Activated CD4-positive, alpha-beta T cell treated with anti-CD3 and anti-CD28 coated beads for 36 hours (primary cell): Measurements from ENCODE around the gene LRTM1. TPM values are rescaled to one million over a fixed set of nuclear protein-coding genes. Genes with fewer than 3 reads are reported as not detected.

Source experiments
- ATAC-seq: fragments of 200-7000 bp; cut with Tn5 transposase; one replicate; pipeline ENCODE4 v1.10.0; 2021; ENCODE audit warnings: mild to moderate bottlenecking, moderate library complexity
- CTCF ChIA-PET: fragments of 350-600 bp; sonication (Branson Sonifier 250); formaldehyde crosslinking; loops from one replicate; lab custom pipeline; 2021; ENCODE audit warnings: antibody characterized with exemption; lab: Charles Lee
- POLR2A ChIA-PET: fragments of 350-600 bp; sonication (Branson Sonifier 250); formaldehyde crosslinking; loops from one replicate; lab custom pipeline; 2021; ENCODE audit warnings: antibody characterized with exemption, inconsistent platforms; lab: Charles Lee
- DNase-seq: peaks from one replicate; pipeline ENCODE4 v3.0.0-alpha.2; 2020
- H3K27ac Mint-ChIP-seq: one replicate; pipeline ENCODE4 v1.8.0; 2021; ENCODE audit warnings: mixed read lengths
- H3K27me3 Mint-ChIP-seq: one replicate; pipeline ENCODE4 v1.8.0; 2021; ENCODE audit warnings: mixed read lengths
- H3K36me3 Mint-ChIP-seq: one replicate; pipeline ENCODE4 v1.8.0; 2021; ENCODE audit warnings: low read depth, mixed read lengths
- H3K4me1 Mint-ChIP-seq: one replicate; pipeline ENCODE4 v1.8.0; 2021; ENCODE audit warnings: mixed read lengths
- H3K4me3 Mint-ChIP-seq: one replicate; pipeline ENCODE4 v1.8.0; 2021; ENCODE audit warnings: mild to moderate bottlenecking, moderate library complexity, mixed read lengths
- H3K9me3 Mint-ChIP-seq: one replicate; pipeline ENCODE4 v1.8.0; 2021; ENCODE audit warnings: low read depth, mixed read lengths
- intact Hi-C, 2 experiments: fragments of 100-400 bp; cut with DNase I in 1 of 2; cut with micrococcal nuclease in 1 of 2; formaldehyde crosslinking; loops; one replicate each; pipeline versions ENCODE4 v1.14.2 to v1.15.1; 2022 to 2024; cut with DNase I, micrococcal nuclease
- total RNA-seq, 2 experiments: library from RNA; stranded (reverse); gene quantifications; one replicate each; pipeline ENCODE4 v1.2.3, GENCODE V29; 2021

The LRTM1 gene
- total RNA-seq, 2 experiments from 2014 or later: not detected

- no peaks in the 10 kb centered on the region for H3K27me3 Mint-ChIP-seq
- intact Hi-C loops: no loop called here
- CTCF ChIA-PET: interaction anchor here (0.7 kb wide), 1 partner anchor 274 kb away, joined by 5 read pairs; no protein-coding TSS in a partner anchor
- ATAC-seq: no peak
- DNase-seq: no peak
- no peaks in the 10 kb centered on the region for H3K36me3 Mint-ChIP-seq
- POLR2A ChIA-PET: no interaction called here
- no peaks in the 10 kb centered on the region for H3K4me1 Mint-ChIP-seq
- H3K27ac Mint-ChIP-seq: no peak overlapping the region
- H3K9me3 Mint-ChIP-seq: no peaks in the 10 kb centered on the region
- no peak overlapping the region for H3K4me3 Mint-ChIP-seq
Measured at GRCh38 chr3:54889731-54890130, 38.1 kb downstream of the LRTM1 start.

GRCh38 chr3:54888873-54889272 is 39.0 kb downstream of the LRTM1 start:
- ChIA-PET POLR2A (no interaction called here), CTCF (no interaction called here)
- Mint-ChIP-seq H3K4me3 (no peak overlapping the region), H3K36me3 (no peaks in the 10 kb centered on the region), H3K9me3 (no peaks in the 10 kb centered on the region), H3K27me3 (no peaks in the 10 kb centered on the region), H3K4me1 (no peaks in the 10 kb centered on the region), H3K27ac (no peak overlapping the region)
- ATAC-seq (no peak), DNase-seq (no peak)
- intact Hi-C loops: no loop called here

DNA sequence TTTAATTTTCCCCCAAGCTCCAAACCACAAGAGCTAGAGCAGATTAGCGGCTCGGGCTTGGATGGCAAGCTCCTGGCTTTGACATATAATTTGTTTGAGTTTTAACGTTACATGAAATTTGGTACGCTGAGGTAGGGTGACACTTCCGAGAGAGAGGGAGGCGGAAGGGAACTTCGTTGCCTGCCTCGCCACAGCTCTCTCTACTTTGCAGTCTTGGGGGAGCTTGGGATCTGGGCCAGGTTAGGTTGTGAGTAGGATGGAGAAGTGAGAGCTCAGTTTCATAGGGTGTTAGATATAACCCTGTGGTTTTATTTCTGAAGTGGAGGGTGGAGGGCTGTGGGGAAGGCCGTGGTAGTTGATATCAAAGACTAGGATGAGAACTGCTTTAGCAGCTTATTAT is 39.7 kb downstream of the LRTM1 start:
- no peak overlapping the region for H3K27ac Mint-ChIP-seq
- no peak overlapping the region for H3K4me3 Mint-ChIP-seq
- no peaks in the 10 kb centered on the region for H3K9me3 Mint-ChIP-seq
- intact Hi-C loops: no loop called here
- POLR2A ChIA-PET: no interaction called here
- DNase-seq (no peak), ATAC-seq (no peak)
- H3K36me3 Mint-ChIP-seq: no peaks in the 10 kb centered on the region
- CTCF ChIA-PET: no interaction called here
- no peaks in the 10 kb centered on the region for H3K27me3 Mint-ChIP-seq
- no peaks in the 10 kb centered on the region for H3K4me1 Mint-ChIP-seq

DNA sequence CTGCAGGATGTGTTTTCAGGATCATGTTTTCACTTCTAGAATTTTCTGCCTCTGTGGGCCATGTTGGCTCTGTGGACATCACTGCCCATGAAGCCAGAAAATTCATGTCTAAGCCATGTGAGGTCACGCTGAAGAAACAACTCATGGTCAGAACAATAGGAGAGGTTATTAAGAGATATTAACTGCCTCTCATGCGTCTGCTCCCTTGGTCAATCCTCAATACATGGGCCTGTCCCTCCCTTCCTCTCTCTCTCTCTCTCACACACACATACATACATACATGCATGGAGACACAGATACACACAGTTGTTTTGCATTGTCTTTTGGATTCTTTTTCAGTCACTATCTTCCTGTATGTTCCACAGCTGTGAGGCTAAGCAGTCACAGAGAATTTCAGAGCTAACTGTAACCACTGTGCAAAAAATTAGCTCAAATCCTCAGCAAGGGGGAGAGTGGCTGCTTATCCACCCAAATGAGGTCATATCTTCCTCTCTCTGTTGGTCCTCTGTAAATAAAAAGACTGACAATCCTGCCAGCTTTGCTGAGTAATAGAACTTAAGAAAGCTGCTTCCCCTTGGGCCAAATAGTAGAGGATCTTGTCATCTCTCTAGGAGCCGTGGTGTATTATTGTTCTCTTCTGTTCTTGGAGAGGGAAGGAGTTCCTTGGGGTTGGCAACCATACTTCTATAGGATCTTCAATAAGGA is 45.6 kb downstream of the LRTM1 start:
- DNase-seq (no peak), ATAC-seq (no peak)
- Mint-ChIP-seq H3K4me3 (no peak overlapping the region), H3K27ac (no peak overlapping the region), H3K4me1 (no peaks in the 10 kb centered on the region), H3K9me3 (no peaks in the 10 kb centered on the region), H3K36me3 (no peaks in the 10 kb centered on the region), H3K27me3 (no peaks in the 10 kb centered on the region)
- POLR2A ChIA-PET: no interaction called here
- intact Hi-C loops: no loop called here
- CTCF ChIA-PET: no interaction called here

DNA sequence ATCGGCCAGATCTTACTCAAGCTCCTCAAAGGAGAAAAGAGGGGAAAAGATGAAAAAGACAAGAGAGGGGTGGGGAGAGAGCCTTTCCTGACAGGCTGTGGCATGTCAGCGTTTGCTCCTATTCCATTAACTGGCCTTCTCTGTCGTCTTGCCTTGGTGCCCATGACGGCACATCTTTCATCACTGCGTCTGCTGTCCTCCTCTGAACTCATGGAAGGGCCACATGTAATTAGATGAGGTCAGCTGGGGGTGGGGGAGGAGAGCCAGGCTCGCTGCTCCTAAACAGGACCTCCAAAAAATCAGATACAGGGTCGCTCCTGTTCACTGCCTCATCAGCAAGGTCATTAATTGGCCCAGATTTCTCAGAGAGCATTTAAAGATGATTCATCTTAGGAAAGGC is 49.7 kb downstream of the LRTM1 start:
- no peak for ATAC-seq
- Mint-ChIP-seq H3K27ac (no peak overlapping the region), H3K9me3 (no peaks in the 10 kb centered on the region), H3K4me1 (no peaks in the 10 kb centered on the region), H3K4me3 (no peak overlapping the region), H3K36me3 (no peaks in the 10 kb centered on the region), H3K27me3 (no peaks in the 10 kb centered on the region)
- CTCF ChIA-PET: interaction anchor here (0.6 kb wide), 3 partner anchors 360 to 1442 kb away, joined by 3 to 4 read pairs (median 3); no protein-coding TSS in a partner anchor
- POLR2A ChIA-PET: no interaction called here
- DNase-seq: no peak
- intact Hi-C loops: no loop called here

DNA sequence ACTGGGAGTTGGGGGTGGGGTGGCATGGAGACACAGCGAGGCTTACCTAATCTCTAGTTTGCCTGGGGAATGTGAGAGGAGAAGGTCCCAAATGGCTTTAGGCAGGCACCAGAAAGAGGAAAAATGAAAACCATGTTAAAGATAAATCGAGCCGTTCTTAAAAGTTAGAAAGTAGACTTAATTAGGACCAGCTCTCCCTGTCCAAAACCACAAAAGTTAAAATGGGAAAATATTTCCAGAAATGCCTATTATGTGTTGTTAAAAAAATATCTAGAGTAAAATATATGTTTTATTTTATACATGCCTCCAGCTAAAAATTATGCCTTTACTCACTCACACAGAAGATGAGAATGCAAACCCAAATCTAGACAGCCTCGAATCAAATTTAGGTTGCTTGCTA is 50.1 kb downstream of the LRTM1 start:
- POLR2A ChIA-PET: no interaction called here
- Mint-ChIP-seq H3K4me1 (no peaks in the 10 kb centered on the region), H3K27me3 (no peaks in the 10 kb centered on the region), H3K36me3 (no peaks in the 10 kb centered on the region), H3K4me3 (no peak overlapping the region), H3K9me3 (no peaks in the 10 kb centered on the region), H3K27ac (no peak overlapping the region)
- CTCF ChIA-PET: interaction anchor here (0.6 kb wide), 3 partner anchors 361 to 1443 kb away, joined by 3 to 4 read pairs (median 3); no protein-coding TSS in a partner anchor
- intact Hi-C loops: no loop called here
- no peak for DNase-seq
- ATAC-seq: no peak

DNA sequence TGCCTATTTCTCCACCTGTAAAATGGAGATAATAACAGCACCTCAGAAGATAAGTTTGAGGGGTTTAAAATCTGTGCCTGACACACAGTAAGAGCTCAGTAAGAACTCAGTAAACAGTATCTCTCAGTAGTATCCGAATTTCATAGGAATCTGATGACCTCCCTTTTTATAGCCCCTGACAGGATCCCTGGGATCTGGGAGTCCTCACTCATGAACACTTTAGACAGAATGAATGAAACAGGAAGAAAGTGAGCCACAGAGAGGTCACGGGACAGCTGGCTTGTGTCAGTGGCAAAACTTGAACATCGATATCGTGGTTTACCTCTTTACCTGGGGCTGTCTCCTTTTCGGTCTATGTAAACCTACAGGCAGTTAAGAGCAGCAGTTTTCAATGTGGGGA is 51.2 kb downstream of the LRTM1 start:
- H3K4me3 Mint-ChIP-seq: no peak overlapping the region
- no peak for ATAC-seq
- H3K27ac Mint-ChIP-seq: no peak overlapping the region
- no peaks in the 10 kb centered on the region for H3K9me3 Mint-ChIP-seq
- H3K4me1 Mint-ChIP-seq: no peaks in the 10 kb centered on the region
- no peaks in the 10 kb centered on the region for H3K36me3 Mint-ChIP-seq
- CTCF ChIA-PET: no interaction called here
- H3K27me3 Mint-ChIP-seq: no peaks in the 10 kb centered on the region
- intact Hi-C loops: no loop called here
- POLR2A ChIA-PET: no interaction called here
- no peak for DNase-seq

DNA sequence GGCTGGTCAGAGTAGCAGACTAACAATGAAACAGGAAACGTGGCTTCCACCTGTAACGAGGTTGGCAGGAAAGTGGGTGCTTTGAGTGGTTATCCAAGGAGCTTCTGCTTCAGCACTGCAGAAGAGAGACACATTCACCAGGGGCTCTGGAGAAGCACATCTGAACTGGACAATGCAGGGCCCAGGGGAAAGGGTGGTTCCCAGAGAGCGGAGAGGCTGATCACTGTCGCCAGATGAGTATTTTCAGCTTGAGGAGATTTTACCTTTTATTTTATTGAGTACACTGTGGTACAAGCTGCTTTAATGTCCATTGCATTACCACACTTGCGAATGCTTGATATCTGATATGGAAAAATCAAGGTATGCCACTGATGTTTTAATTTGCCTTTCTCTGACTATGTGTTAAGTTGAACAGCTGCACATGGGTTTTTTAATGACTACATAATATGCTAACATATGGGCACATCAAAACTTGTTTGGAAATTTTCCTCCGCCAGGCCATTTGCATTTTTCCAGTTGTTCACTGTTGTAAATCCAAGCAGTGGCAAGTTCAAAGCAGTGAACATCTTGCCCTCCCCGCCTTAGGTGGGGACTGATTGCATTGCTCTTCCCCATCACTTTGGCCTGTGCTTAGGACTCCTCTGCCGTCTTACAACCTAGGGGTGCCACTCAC is 52.1 kb downstream of the LRTM1 start:
- POLR2A ChIA-PET: no interaction called here
- H3K9me3 Mint-ChIP-seq: no peaks in the 10 kb centered on the region
- H3K4me3 Mint-ChIP-seq: no peak overlapping the region
- ATAC-seq: no peak
- H3K4me1 Mint-ChIP-seq: no peaks in the 10 kb centered on the region
- no peaks in the 10 kb centered on the region for H3K27me3 Mint-ChIP-seq
- H3K27ac Mint-ChIP-seq: no peak overlapping the region
- CTCF ChIA-PET: no interaction called here
- H3K36me3 Mint-ChIP-seq: no peaks in the 10 kb centered on the region
- DNase-seq: no peak
- intact Hi-C loops: no loop called here

DNA sequence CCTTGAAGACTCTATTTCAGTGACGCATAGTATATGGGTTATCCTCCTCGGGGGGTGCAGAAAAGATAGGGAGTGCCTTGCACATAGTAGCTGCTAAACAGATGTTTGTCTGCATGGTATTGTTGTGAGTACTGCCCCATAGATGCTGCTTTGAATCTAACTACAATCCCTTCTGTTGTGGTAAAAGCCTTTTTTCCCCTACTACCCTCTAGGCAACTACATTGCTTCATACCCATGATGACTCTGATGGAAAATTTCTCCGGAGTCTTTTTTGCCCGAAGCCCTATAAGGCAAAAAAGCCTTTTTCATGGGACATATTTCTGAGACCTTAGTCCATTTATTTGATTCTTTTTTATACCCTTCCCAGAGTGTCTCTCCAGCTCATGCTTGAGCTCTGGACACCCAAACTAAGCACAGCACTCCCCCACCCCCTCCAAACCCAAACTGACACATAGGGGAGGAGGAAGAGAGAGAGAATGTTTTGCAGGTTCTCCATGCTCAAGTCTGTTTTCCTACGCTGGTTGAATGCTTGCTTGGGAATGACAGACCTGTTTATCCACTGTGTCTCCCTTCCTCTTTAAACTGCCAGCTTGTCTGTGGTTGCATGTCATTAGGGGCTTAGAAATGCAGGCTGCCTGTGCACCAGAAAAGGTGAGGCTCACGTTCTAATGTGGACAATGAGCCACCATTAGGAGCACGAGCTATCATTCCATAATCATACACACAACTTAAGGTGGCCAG is 52.9 kb downstream of the LRTM1 start:
- Mint-ChIP-seq H3K27me3 (no peaks in the 10 kb centered on the region), H3K4me3 (no peak overlapping the region), H3K9me3 (no peaks in the 10 kb centered on the region), H3K27ac (no peak overlapping the region), H3K36me3 (no peaks in the 10 kb centered on the region), H3K4me1 (no peaks in the 10 kb centered on the region)
- intact Hi-C loops: no loop called here
- ATAC-seq: no peak
- ChIA-PET CTCF (no interaction called here), POLR2A (no interaction called here)
- no peak for DNase-seq

DNA sequence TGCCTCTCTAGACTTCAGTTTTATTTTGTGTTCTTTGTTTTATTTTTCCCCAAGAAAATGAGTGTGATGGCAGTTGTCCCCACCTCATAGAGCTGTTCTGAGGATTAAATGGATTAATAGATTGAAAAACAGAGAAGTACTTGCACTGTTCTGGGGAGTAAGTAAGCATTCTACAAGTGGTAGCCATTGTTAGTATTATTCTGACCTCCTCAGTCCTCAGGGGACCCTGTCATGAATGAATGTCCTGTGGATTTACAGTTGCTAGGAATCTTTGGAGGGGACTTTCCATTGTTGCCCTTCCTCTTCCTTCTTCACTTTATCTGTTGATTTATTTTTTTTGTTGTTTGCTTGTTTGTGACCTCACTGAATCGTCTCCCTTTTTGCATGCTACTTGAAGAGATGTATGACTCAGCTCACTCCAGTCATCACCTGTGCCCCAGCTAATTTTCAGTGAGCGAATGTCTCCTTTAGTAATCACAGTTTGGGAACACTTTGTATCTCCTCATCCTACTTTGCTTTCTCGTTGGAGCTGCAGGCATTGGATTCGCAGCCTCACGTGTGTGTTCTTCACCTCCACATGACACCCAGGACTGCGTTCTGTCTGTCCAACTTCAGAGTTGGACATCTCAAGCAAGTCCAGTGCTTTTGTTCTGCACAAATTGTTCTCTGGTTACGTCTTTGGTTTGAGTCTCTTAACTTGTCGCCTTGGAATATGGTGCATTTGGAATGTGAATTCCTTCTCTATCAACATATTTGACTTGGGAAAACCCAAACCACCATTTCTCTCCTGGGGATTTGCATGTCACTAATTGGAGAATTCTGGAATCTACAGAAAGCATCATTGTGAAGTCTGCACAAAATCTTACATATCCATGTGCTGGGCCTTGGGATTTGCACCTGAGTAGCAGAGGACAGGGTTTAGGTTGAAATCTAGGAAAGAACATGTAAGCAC is 54.5 kb downstream of the LRTM1 start:
- intact Hi-C loops: no loop called here
- POLR2A ChIA-PET: no interaction called here
- no peak overlapping the region for H3K4me3 Mint-ChIP-seq

GRCh38 chr3:54871867-54872266 is 56.0 kb downstream of the LRTM1 start:
- no peak for DNase-seq
- no peak for ATAC-seq
- Mint-ChIP-seq H3K4me1 (no peaks in the 10 kb centered on the region), H3K9me3 (no peaks in the 10 kb centered on the region), H3K27me3 (no peaks in the 10 kb centered on the region), H3K27ac (no peak overlapping the region), H3K36me3 (no peaks in the 10 kb centered on the region), H3K4me3 (no peak overlapping the region)
- intact Hi-C loops: no loop called here
- ChIA-PET CTCF (no interaction called here), POLR2A (no interaction called here)

More for the DNA sequence above, 54.5 kb downstream of the LRTM1 start:
- Mint-ChIP-seq H3K27ac (no peak overlapping the region), H3K4me1 (no peaks in the 10 kb centered on the region), H3K9me3 (no peaks in the 10 kb centered on the region), H3K27me3 (no peaks in the 10 kb centered on the region), H3K36me3 (no peaks in the 10 kb centered on the region)
- DNase-seq (no peak), ATAC-seq (no peak)
- CTCF ChIA-PET: no interaction called here
